Endothelial cell of umbilical vein (primary cell): ENCODE data around the gene XRCC4. TPM values are rescaled to one million over a fixed set of nuclear protein-coding genes. Genes with fewer than 3 reads are reported as not detected.

ENCODE experiments used
- BruUV-seq: library from RNA; stranded (reverse); fragments of 400-500 nt; replicated peaks from 2 replicates; lab custom pipeline; 2021; lab: Mats Ljungman, UMichigan
- CTCF ChIA-PET: fragments of 300-600, 350-600 bp; sonication (Branson Sonifier 250); formaldehyde crosslinking; loops from one replicate; lab custom pipeline; 2021; ENCODE audit warnings: antibody characterized with exemption, inconsistent platforms; lab: Charles Lee
- POLR2A ChIA-PET: fragments of 300-600, 350-600 bp; sonication (Branson Sonifier 250); formaldehyde crosslinking; loops from one replicate; lab custom pipeline; 2021; ENCODE audit warnings: antibody characterized with exemption, inconsistent platforms; lab: Charles Lee
- DNase-seq: peaks from one replicate; pipeline ENCODE4 v3.0.0-alpha.2; 2011; ENCODE audit warnings: low read depth, low spot score
- FAIRE-seq: peaks from 2 replicates; lab custom pipeline; 2011; peaks lifted over from hg19 to GRCh38; lab: Jason Lieb, UNC
- H2AFZ ChIP-seq: 2 replicates; pipeline ENCODE4 v1.6.0; 2012; ENCODE audit warnings: low read depth, low read length, control low read depth, inconsistent platforms
- H3K27ac ChIP-seq: 2 replicates; pipeline ENCODE4 v1.5.1; 2011; ENCODE audit warnings: low read depth, mild to moderate bottlenecking, control low read depth, low read length, moderate library complexity; ENCODE audit not compliant: insufficient read depth
- H3K27me3 ChIP-seq, 2 experiments: 2 replicates each; pipeline versions ENCODE4 v1.6.0 to v1.6.1; 2011; ENCODE audit warnings: low read length in 2 of 2, mixed read lengths in 1 of 2; ENCODE audit not compliant: control insufficient read depth in 2 of 2, insufficient read depth in 2 of 2
- H3K36me3 ChIP-seq, 2 experiments: 2 replicates in 1 of 2; 3 replicates in 1 of 2; pipeline ENCODE4 v1.5.1; 2011; ENCODE audit warnings: low read length in 2 of 2, mild to moderate bottlenecking in 1 of 2, moderate library complexity in 1 of 2; ENCODE audit not compliant: control insufficient read depth in 2 of 2, insufficient read depth in 2 of 2; ENCODE audit errors: extremely low read depth in 1 of 2
- H3K4me1 ChIP-seq: 3 replicates; pipeline ENCODE4 v1.5.1; 2011; ENCODE audit warnings: mild to moderate bottlenecking, low read length; ENCODE audit not compliant: control insufficient read depth, insufficient read depth; ENCODE audit errors: extremely low read depth
- H3K4me2 ChIP-seq: 2 replicates; pipeline ENCODE4 v1.6.1; 2011; ENCODE audit warnings: low read length, control low read depth, mixed read lengths; ENCODE audit not compliant: insufficient read depth
- H3K4me3 ChIP-seq, 3 experiments: fragments of 200-600 bp in 1 of 3; sonication (generic), shearing (Covaris generic) in 1 of 3; replicated peaks in 1 of 3; 2 replicates each; pipeline ENCODE4 v1.5.1; 2011 to 2016; ENCODE audit warnings: control low read depth in 3 of 3, low read length in 3 of 3, mild to moderate bottlenecking in 2 of 3, inconsistent platforms in 1 of 3, low read depth in 1 of 3, moderate library complexity in 1 of 3; ENCODE audit not compliant: insufficient read depth in 1 of 3
- H3K79me2 ChIP-seq: 2 replicates; pipeline ENCODE4 v1.6.0; 2012; ENCODE audit warnings: low read length, inconsistent platforms; ENCODE audit not compliant: control insufficient read depth, insufficient read depth
- H3K9ac ChIP-seq: replicated peaks from 2 replicates; pipeline ENCODE3; 2011; ENCODE audit warnings: low read length, control low read depth; ENCODE audit not compliant: insufficient read depth; ENCODE audit errors: extremely low read depth
- H3K9me1 ChIP-seq: replicated peaks from 3 replicates; pipeline ENCODE4 v1.6.0; 2011; ENCODE audit warnings: mild to moderate bottlenecking, low read length; ENCODE audit not compliant: control insufficient read depth, insufficient read depth; ENCODE audit errors: extremely low read depth
- H3K9me3 ChIP-seq: replicated peaks from 2 replicates; pipeline ENCODE4 v1.5.1; 2012; ENCODE audit warnings: low read length, inconsistent platforms; ENCODE audit not compliant: control insufficient read depth, insufficient read depth
- H4K20me1 ChIP-seq: replicated peaks from 2 replicates; pipeline ENCODE3; 2011; ENCODE audit warnings: mild to moderate bottlenecking, low read length; ENCODE audit not compliant: control insufficient read depth, insufficient read depth; ENCODE audit errors: extremely low read depth
- CTCF ChIP-seq, 2 donors: IDR thresholded peaks; 1 replicate in 1 of 2; 2 replicates in 1 of 2; pipeline ENCODE4 v1.5.1; 2011; ENCODE audit warnings: low read length in 2 of 2, mild to moderate bottlenecking in 2 of 2, moderate library complexity in 2 of 2, control low read depth in 1 of 2, inconsistent platforms in 1 of 2, low read depth in 1 of 2; ENCODE audit not compliant: insufficient read depth in 1 of 2; ENCODE audit errors: extremely low read depth in 1 of 2
- EZH2 ChIP-seq: IDR thresholded peaks from 2 replicates; pipeline ENCODE4 v1.6.1; 2012; ENCODE audit warnings: borderline replicate concordance, low read depth, mild to moderate bottlenecking, moderate library complexity, low read length, inconsistent platforms; ENCODE audit not compliant: severe bottlenecking
- FOS ChIP-seq: IDR thresholded peaks from 2 replicates; pipeline ENCODE4 v1.6.1; 2011; ENCODE audit warnings: mild to moderate bottlenecking, low read length, moderate library complexity, borderline replicate concordance; ENCODE audit not compliant: insufficient read depth
- GATA2 ChIP-seq: IDR thresholded peaks from 2 replicates; pipeline ENCODE4 v1.7.0; 2011; ENCODE audit warnings: low read depth, mild to moderate bottlenecking, moderate library complexity, mixed read lengths, low read length; ENCODE audit not compliant: insufficient read length, insufficient read depth
- JUN ChIP-seq: IDR thresholded peaks from 2 replicates; pipeline ENCODE4 v1.6.1; 2011; ENCODE audit warnings: borderline replicate concordance, low read depth; ENCODE audit not compliant: insufficient read length, insufficient read depth
- MAX ChIP-seq: IDR thresholded peaks from 2 replicates; pipeline ENCODE4 v1.6.1; 2011; ENCODE audit not compliant: insufficient read depth, insufficient read length
- MYC ChIP-seq: IDR thresholded peaks from one replicate; pipeline ENCODE4 v1.6.1; 2011; ENCODE audit warnings: mild to moderate bottlenecking, low read depth, low read length
- POLR2A ChIP-seq: IDR thresholded peaks from 2 replicates; pipeline ENCODE4 v1.6.1; 2012; ENCODE audit warnings: low read depth, mild to moderate bottlenecking, control low read depth, low read length
- POLR2AphosphoS5 ChIP-seq: IDR thresholded peaks from 2 replicates; pipeline ENCODE4 v1.6.1; 2012; ENCODE audit warnings: low read depth, mild to moderate bottlenecking, control low read depth, low read length, moderate library complexity; ENCODE audit not compliant: insufficient read depth
- dilution Hi-C: fragments of 300-500 bp; cut with MboI; formaldehyde crosslinking; loops from one replicate; pipeline ENCODE4 v1.15.0; 2019; ENCODE audit warnings: low sequenced_read_pairs; ENCODE audit not compliant: extremely low pct_ligation_motif_present
- intact Hi-C: fragments of 100-400 bp; cut with micrococcal nuclease; formaldehyde crosslinking; loops from one replicate; pipeline ENCODE4 v1.10.0; 2022
- polyA plus RNA-seq, 4 experiments: library from polyadenylated mRNA; depleted of rRNA in 3 of 4; stranded (reverse) in 3 of 4; unstranded in 1 of 4; fragments of >200 nt; gene quantifications; 2 replicates each; pipeline versions ENCODE4 v1.2.1 to v1.2.3, GENCODE V29; 2011 to 2012; ENCODE audit warnings: missing spikeins in 1 of 4
- total RNA-seq: library from RNA; stranded (reverse); gene quantifications from 2 replicates; pipeline ENCODE4 v1.2.3, GENCODE V29; 2021

Gene XRCC4
- total and polyA plus RNA-seq, 2 donors (not counting 3 experiments of a cell fraction or from before 2014, with no cell fraction given), result 1.3 to 7.7 TPM

DNA sequence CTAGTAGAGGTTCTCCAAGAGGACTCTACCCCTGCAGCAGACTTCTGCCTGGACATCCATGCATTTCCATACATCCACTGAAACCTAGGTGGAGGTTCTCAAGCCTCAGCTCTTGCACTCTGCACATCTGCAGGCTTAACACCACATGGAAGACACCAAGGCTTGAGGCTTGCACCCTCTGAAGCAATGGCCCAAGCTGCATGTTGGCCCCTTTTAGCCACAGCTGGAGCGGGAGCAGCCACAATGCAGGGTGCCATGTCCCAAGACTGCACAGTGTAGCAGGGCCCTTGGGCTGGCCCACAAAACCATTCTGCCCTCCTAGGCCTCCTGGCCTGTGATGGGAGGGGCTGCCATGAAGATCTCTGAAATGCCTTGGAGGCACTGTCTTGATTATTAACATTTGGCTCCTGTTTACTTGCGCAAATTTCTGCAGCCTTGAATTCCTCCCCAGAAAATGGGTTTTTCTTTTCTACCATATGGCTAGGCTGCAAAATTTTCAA, 271.0 kb downstream of the XRCC4 start:
- no peak overlapping the region for H3K4me3 ChIP-seq
- DNase-seq (no peak), FAIRE-seq (no peak)
- no peaks in the 10 kb centered on the region for H3K36me3 ChIP-seq
- H3K27ac ChIP-seq, result no peak overlapping the region
- H3K9ac ChIP-seq, result no peak overlapping the region
- no TSS peak for BruUV-seq
- TF ChIP-seq FOS (no peak), JUN (no peak)
- intact Hi-C loops, result no loop called here
- ChIA-PET CTCF (no interaction called here), POLR2A (no interaction called here)
- H2AFZ ChIP-seq, result no peak overlapping the region
- H3K9me1 ChIP-seq, result no peaks in the 10 kb centered on the region
- dilution Hi-C loops, result no loop called here
- no peaks in the 10 kb centered on the region for H4K20me1 ChIP-seq
- H3K79me2 ChIP-seq, result no peaks in the 10 kb centered on the region
- H3K4me1 ChIP-seq, result no peaks in the 10 kb centered on the region
- H3K4me2 ChIP-seq, result no peak overlapping the region
- H3K9me3 ChIP-seq, result no peaks in the 10 kb centered on the region
- H3K27me3 ChIP-seq, result no peaks in the 10 kb centered on the region

GRCh38 chr5:83353231-83353630, 275.9 kb downstream of the XRCC4 start:
- Histone ChIP-seq H3K79me2 (no peaks in the 10 kb centered on the region), H3K27ac (no peak overlapping the region), H2AFZ (no peak overlapping the region), H3K9me1 (no peaks in the 10 kb centered on the region), H3K4me2 (no peak overlapping the region), H3K36me3 (no peaks in the 10 kb centered on the region), H3K9ac (no peak overlapping the region), H3K4me3 (no peak overlapping the region), H3K27me3 (no peaks in the 10 kb centered on the region), H4K20me1 (no peaks in the 10 kb centered on the region), H3K4me1 (no peaks in the 10 kb centered on the region), H3K9me3 (no peaks in the 10 kb centered on the region)
- TF ChIP-seq MAX (no peak), GATA2 (no peak), FOS (no peak), POLR2AphosphoS5 (no peak), JUN (no peak), POLR2A (no peak), EZH2 (no peak), CTCF (IDR thresholded peaks at IDR 0.05; ENCODE audit: extremely low read depth in 1 of 2, insufficient read depth in 1 of 2, low read depth in 1 of 2, low read length in 2 of 2) (no peak), MYC (no peak)
- dilution Hi-C loops, result no loop called here
- BruUV-seq, result no TSS peak
- intact Hi-C loops, result no loop called here
- DNase-seq (no peak), FAIRE-seq (no peak)
- CTCF ChIA-PET, result interaction anchor here (1.3 kb wide), 1 partner anchor 47 kb away, joined by 3 read pairs; no protein-coding TSS in a partner anchor
- POLR2A ChIA-PET, result no interaction called here
